ENCODE measurements around the gene MAP1B. TPM values are rescaled to one million over a fixed set of nuclear protein-coding genes. Genes with fewer than 3 reads are reported as not detected.

The MAP1B gene
- total and polyA plus RNA-seq, 10 of the 15 experiments (the other 5 are each of a cell fraction or from before 2014, with no cell fraction given): 0.02 to 0.81 (median 0.06) TPM; not detected in 1

GRCh38 chr5:72246954-72247442, 139.7 kb downstream of the MAP1B start:
- DNase-seq (ENCODE audit: low read depth, low spot score): no peak
- BruUV-seq (replicated peaks): no TSS peak
- in situ Hi-C loops (cut with MboI): loop anchor here (10.0 kb wide), 1 partner anchor 462 kb away; no protein-coding TSS in a partner anchor
- no peak overlapping the region for H3K4me3 ChIP-seq
- no peak overlapping the region for H3K27ac ChIP-seq (ENCODE audit: control insufficient read depth, insufficient read depth)
- H2AFZ ChIP-seq (ENCODE audit: control insufficient read depth, low read depth, low read length): no peak overlapping the region
- no peak for ATAC-seq
- H3K4me2 ChIP-seq (ENCODE audit: control insufficient read depth, insufficient read depth): no peak overlapping the region
- ChIA-PET SMC1A (ENCODE audit: uncharacterized antibody, unreplicated experiment) (interaction anchor here (0.5 to 2.8 kb wide), 10 partner anchors 7 to 108 kb away, joined by 3 to 13 read pairs (median 5); no protein-coding TSS in a partner anchor), POLR2A (interaction anchor here (1.3 kb wide), 1 partner anchor 61 kb away, joined by 3 read pairs; no protein-coding TSS in a partner anchor), CTCF (interaction anchor here (1.2 to 3.1 kb wide), 8 partner anchors 9 to 107 kb away, joined by 3 to 13 read pairs (median 5); no protein-coding TSS in a partner anchor), RAD21 (ENCODE audit: unreplicated experiment) (interaction anchor here (0.8 to 2.1 kb wide), 3 partner anchors 51 to 572 kb away, joined by 3 to 6 read pairs (median 4); no protein-coding TSS in a partner anchor)
- intact Hi-C loops (cut with micrococcal nuclease; ENCODE audit: unreplicated experiment): loop anchor here (10.0 kb wide), 1 partner anchor 462 kb away; no protein-coding TSS in a partner anchor
- H3K9me3 ChIP-seq (replicated peaks; ENCODE audit: control insufficient read depth, insufficient read depth, low read length): no peaks in the 10 kb centered on the region
- TF ChIP-seq BRCA1 (IDR thresholded peaks at IDR 0.05; ENCODE audit: low read depth, low read length): no peak
- peak; percentile 59; the same call in 1 of the 2 replicates for TF ChIP-seq SPI1 (IDR thresholded peaks at IDR 0.05; ENCODE audit: borderline replicate concordance, insufficient read depth, low read depth, low read length)
- 96% methylated on average over 4 of the region's 4 CpGs for WGBS (ENCODE audit: insufficient coverage, insufficient replicate concordance, low lambda C conversion rate, missing lambda C conversion rate)
- H3K4me1 ChIP-seq (ENCODE audit: control insufficient read depth, insufficient read depth, low read length): peaks cover 10% of the 10 kb centered on the region; the same call in 1 of the 2 replicates
- no peak overlapping the region for H3K9ac ChIP-seq (ENCODE audit: control insufficient read depth, insufficient read depth, low read length)
- no peaks in the 10 kb centered on the region for H3K27me3 ChIP-seq (replicated peaks in 1 of 2; ENCODE audit: control insufficient read depth in 2 of 2, insufficient read depth in 2 of 2, low read length in 1 of 2)
- H3K36me3 ChIP-seq (ENCODE audit: control insufficient read depth in 2 of 2, insufficient read depth in 2 of 2, low read length in 1 of 2): peaks cover 0 to 1% of the 10 kb centered on the region in 2 experiments
- FAIRE-seq: no peak
- peaks cover 3% of the 10 kb centered on the region for H3K79me2 ChIP-seq (ENCODE audit: control insufficient read depth, insufficient read depth, low read length)
- no peaks in the 10 kb centered on the region for H4K20me1 ChIP-seq (ENCODE audit: control insufficient read depth, insufficient read depth)

GRCh38 chr5:72248410-72248981, 141.2 kb downstream of the MAP1B start:
- no TSS peak for BruUV-seq (replicated peaks)
- Histone ChIP-seq H3K4me2 (ENCODE audit: control insufficient read depth, insufficient read depth) (no peak overlapping the region), H3K9me3 (replicated peaks; ENCODE audit: control insufficient read depth, insufficient read depth, low read length) (no peaks in the 10 kb centered on the region), H3K9ac (ENCODE audit: control insufficient read depth, insufficient read depth, low read length) (no peak overlapping the region), H3K27ac (ENCODE audit: control insufficient read depth, insufficient read depth) (no peak overlapping the region), H2AFZ (ENCODE audit: control insufficient read depth, low read depth, low read length) (no peak overlapping the region), H3K79me2 (ENCODE audit: control insufficient read depth, insufficient read depth, low read length) (peaks cover 2% of the 10 kb centered on the region), H3K36me3 (ENCODE audit: control insufficient read depth in 2 of 2, insufficient read depth in 2 of 2, low read length in 1 of 2) (peaks cover 0 to 3% of the 10 kb centered on the region in 2 experiments; a peak in 2 of 4 replicates), H3K4me1 (ENCODE audit: control insufficient read depth, insufficient read depth, low read length) (peaks cover 10% of the 10 kb centered on the region; the same call in 1 of the 2 replicates), H4K20me1 (ENCODE audit: control insufficient read depth, insufficient read depth) (no peaks in the 10 kb centered on the region), H3K27me3 (replicated peaks in 1 of 2; ENCODE audit: control insufficient read depth in 2 of 2, insufficient read depth in 2 of 2, low read length in 1 of 2) (no peaks in the 10 kb centered on the region), H3K4me3 (no peak overlapping the region)
- ChIA-PET RAD21 (ENCODE audit: unreplicated experiment) (interaction anchor here (1.0 to 2.1 kb wide), 3 partner anchors 14 to 112 kb away, joined by 3 to 7 read pairs (median 6); no protein-coding TSS in a partner anchor), CTCF (interaction anchor here (0.8 to 3.1 kb wide), 11 partner anchors 9 to 276 kb away, joined by 3 to 13 read pairs (median 3); no protein-coding TSS in a partner anchor), SMC1A (ENCODE audit: uncharacterized antibody, unreplicated experiment) (interaction anchor here (0.8 to 2.8 kb wide), 13 partner anchors 8 to 110 kb away, joined by 3 to 9 read pairs (median 4); no protein-coding TSS in a partner anchor), POLR2A (interaction anchor here (0.6 to 1.5 kb wide), 4 partner anchors 16 to 71 kb away, joined by 3 to 5 read pairs (median 4); partner anchors contain the start of genes MRPS27 and PTCD2)
- no peak for DNase-seq (ENCODE audit: low read depth, low spot score)
- 97% methylated on average over 2 of the region's 2 CpGs for WGBS (ENCODE audit: insufficient coverage, insufficient replicate concordance, low lambda C conversion rate, missing lambda C conversion rate)
- intact Hi-C loops (cut with micrococcal nuclease; ENCODE audit: unreplicated experiment) (loop anchor here (10.0 kb wide), 1 partner anchor 464 kb away; no protein-coding TSS in a partner anchor), in situ Hi-C loops (cut with MboI) (loop anchor here (10.0 kb wide), 1 partner anchor 464 kb away; no protein-coding TSS in a partner anchor)
- no peak for ATAC-seq
- FAIRE-seq: no peak
- TF ChIP-seq PRDM15 (CRISPR knock-in tag; IDR thresholded peaks at IDR 0.05) (no peak), NRF1 (conservative IDR thresholded peaks at IDR 0.05; ENCODE audit: low read depth, low read length) (no peak), ATF2 (IDR thresholded peaks at IDR 0.05; ENCODE audit: low read length) (no peak), SMAD5 (IDR thresholded peaks at IDR 0.05; ENCODE audit: low read depth) (no peak), PBX3 (IDR thresholded peaks at IDR 0.05; ENCODE audit: insufficient replicate concordance, low read depth, low read length) (no peak)

All from GM12878 (cell line).